Upper lobe of left lung (tissue), 6 donors: ENCODE results near the gene GNAI2. TPM values are rescaled to one million over a fixed set of nuclear protein-coding genes. Genes with fewer than 3 reads are reported as not detected.

ENCODE experiments used
- ATAC-seq, 2 donors: fragments of 200-7000 bp; cut with Tn5 transposase; one replicate each; pipeline ENCODE4 v1.9.1; 2022; ENCODE audit warnings: mild to moderate bottlenecking in 2 of 2, moderate library complexity in 2 of 2; ENCODE audit not compliant: low FRiP score in 2 of 2
- DNase-seq, 2 donors: peaks; one replicate each; pipeline ENCODE4 v3.0.0-alpha.2; 2019 to 2020
- H3K27ac ChIP-seq, 4 donors: fragments of 200-600 bp; sonication (generic); one replicate each; pipeline ENCODE4 v1.5.1; 2016 to 2019
- H3K27me3 ChIP-seq, 4 donors: fragments of 200-600 bp; sonication (generic); one replicate each; pipeline ENCODE4 v1.5.1; 2017 to 2019
- H3K36me3 ChIP-seq, 4 donors: fragments of 200-600 bp; sonication (generic); one replicate each; pipeline ENCODE4 v1.5.1; 2016 to 2019
- H3K4me1 ChIP-seq, 4 donors: fragments of 200-600 bp; sonication (generic); one replicate each; pipeline ENCODE4 v1.5.1; 2018 to 2019
- H3K4me3 ChIP-seq, 4 donors: fragments of 200-600 bp; sonication (generic); one replicate each; pipeline ENCODE4 v1.5.1; 2017 to 2019; ENCODE audit warnings: mild to moderate bottlenecking in 2 of 4, moderate library complexity in 1 of 4
- H3K9me3 ChIP-seq, 4 donors: fragments of 200-600 bp; sonication (generic); one replicate each; pipeline ENCODE4 v1.5.1; 2018 to 2019
- EP300 ChIP-seq, 4 donors: sonication (generic); formaldehyde crosslinking; IDR thresholded peaks; one replicate each; pipeline ENCODE4 v1.5.1; 2017; ENCODE audit warnings: antibody characterized with exemption in 4 of 4, control low read depth in 2 of 4
- POLR2A ChIP-seq, 4 donors: fragments of 450-650 bp; IDR thresholded peaks; one replicate each; pipeline ENCODE4 v1.5.1; 2016 to 2017; ENCODE audit warnings: antibody characterized with exemption in 4 of 4, mild to moderate bottlenecking in 2 of 4
- POLR2AphosphoS5 ChIP-seq, 2 donors: sonication (generic); formaldehyde crosslinking; IDR thresholded peaks; one replicate each; pipeline ENCODE4 v1.5.1; 2017; ENCODE audit warnings: antibody characterized with exemption in 2 of 2
- WGBS, 2 donors: methylation state at CpG; one replicate each; pipeline ENCODE4 v1.1.5; 2017 to 2018; 5-methylcytosine and 5-hydroxymethylcytosine counted together
- total RNA-seq, 6 donors: library from RNA; depleted of rRNA in 4 of 6; stranded (reverse); fragments of >200 nt in 4 of 6; gene quantifications; one replicate each; pipeline versions ENCODE4 v1.1.0 to v1.2.1, GENCODE V29; 2016 to 2021
- TF ChIP-seq, protein P1 (sequence below), 6 experiments: fragments of 450-650 bp in 4 of 6; fragments of 200-600 bp in 2 of 6; sonication (generic) in 2 of 6; IDR thresholded peaks; one replicate each; pipeline ENCODE4 v1.5.1; 2016 to 2019; ENCODE audit warnings: antibody characterized with exemption in 6 of 6
- donor health status: DM: no; HTN: no; CAD: no; lungs with moderate emphysema.
- donor health status: DM: no; HTN: yes; CAD: no; lungs with severe emphysema.

Gene GNAI2
- total RNA-seq, 6 donors from 2014 or later: 191 to 440 (median 295) TPM

DNA sequence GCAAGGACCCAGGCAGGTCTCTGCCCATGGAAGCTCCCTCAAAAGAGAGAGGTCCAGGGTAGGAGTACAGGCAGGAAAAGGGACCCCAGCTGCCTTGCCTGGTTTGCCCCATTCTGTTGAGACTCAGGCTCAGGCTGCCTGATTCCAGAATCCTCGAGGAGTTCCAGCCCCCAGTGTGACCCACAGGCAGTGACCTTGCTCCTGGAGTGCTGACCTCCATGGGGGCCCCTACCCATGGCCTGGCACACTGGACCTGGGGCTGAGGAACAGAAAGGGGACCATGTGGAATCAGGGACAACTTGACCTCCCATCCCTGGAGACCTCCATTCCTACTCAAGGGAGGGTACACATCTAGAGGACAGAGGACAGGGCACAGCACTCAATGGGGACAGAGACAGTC is 29.6 kb downstream of the GNAI2 start:
- H3K4me1 ChIP-seq: peaks cover 71 to 83% (median 75%) of the 10 kb centered on the region in 4 donors
- TF ChIP-seq, protein P1, sequence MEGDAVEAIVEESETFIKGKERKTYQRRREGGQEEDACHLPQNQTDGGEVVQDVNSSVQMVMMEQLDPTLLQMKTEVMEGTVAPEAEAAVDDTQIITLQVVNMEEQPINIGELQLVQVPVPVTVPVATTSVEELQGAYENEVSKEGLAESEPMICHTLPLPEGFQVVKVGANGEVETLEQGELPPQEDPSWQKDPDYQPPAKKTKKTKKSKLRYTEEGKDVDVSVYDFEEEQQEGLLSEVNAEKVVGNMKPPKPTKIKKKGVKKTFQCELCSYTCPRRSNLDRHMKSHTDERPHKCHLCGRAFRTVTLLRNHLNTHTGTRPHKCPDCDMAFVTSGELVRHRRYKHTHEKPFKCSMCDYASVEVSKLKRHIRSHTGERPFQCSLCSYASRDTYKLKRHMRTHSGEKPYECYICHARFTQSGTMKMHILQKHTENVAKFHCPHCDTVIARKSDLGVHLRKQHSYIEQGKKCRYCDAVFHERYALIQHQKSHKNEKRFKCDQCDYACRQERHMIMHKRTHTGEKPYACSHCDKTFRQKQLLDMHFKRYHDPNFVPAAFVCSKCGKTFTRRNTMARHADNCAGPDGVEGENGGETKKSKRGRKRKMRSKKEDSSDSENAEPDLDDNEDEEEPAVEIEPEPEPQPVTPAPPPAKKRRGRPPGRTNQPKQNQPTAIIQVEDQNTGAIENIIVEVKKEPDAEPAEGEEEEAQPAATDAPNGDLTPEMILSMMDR (IDR thresholded peaks at IDR 0.05): no peak
- no peak for TF ChIP-seq POLR2A (IDR thresholded peaks at IDR 0.05)
- TF ChIP-seq EP300 (IDR thresholded peaks at IDR 0.05): no peak
- no peak for TF ChIP-seq POLR2AphosphoS5 (IDR thresholded peaks at IDR 0.05)
- ATAC-seq (no peak), DNase-seq (no peak)
- H3K36me3 ChIP-seq: no peaks in the 10 kb centered on the region
- H3K27me3 ChIP-seq: no peaks in the 10 kb centered on the region
- H3K9me3 ChIP-seq: no peaks in the 10 kb centered on the region
- 67% methylated on average over 1 of the region's 1 CpG; no CpG with 5 or more reads in 1 of the 2 donors for WGBS, 2 donors
- peak overlapping the region in 1 of 4 donors; percentile 57 for H3K4me3 ChIP-seq
- H3K27ac ChIP-seq: peak overlapping the region; percentile 84 to 98 (median 96)

DNA sequence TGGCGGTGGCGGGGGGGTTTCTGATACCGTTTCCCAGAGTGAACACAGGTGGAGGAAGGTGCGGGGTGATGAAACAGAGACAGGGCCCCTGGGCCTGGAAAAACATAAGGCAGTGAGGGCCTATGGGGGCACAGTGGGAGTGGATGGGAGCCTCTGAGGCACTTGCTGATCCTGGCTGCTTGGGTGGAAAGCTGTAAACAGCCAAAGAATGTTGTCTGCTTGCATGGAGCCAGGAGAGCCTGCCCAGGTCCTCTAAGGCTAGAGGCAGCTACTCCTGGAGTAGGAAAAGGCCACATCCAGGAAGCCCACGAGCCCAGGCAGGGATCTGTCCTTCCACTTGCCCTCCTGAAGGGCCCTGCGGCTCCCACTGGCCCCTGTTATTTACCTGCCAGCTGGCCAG is 30.0 kb downstream of the GNAI2 start:
- H3K27me3 ChIP-seq: no peaks in the 10 kb centered on the region
- DNase-seq: no peak
- WGBS, 2 donors: 73 to 90% methylated on average over 4 to 6 of the region's 6 CpGs
- H3K4me1 ChIP-seq: peaks cover 67 to 81% (median 72%) of the 10 kb centered on the region in 4 donors
- H3K27ac ChIP-seq: peak overlapping the region; percentile 84 to 98 (median 96)
- no peak for ATAC-seq
- peak overlapping the region in 2 of 4 donors; percentile 54 to 57 for H3K4me3 ChIP-seq
- TF ChIP-seq POLR2A (IDR thresholded peaks at IDR 0.05): peak in 1 of 4 donors; percentile 23
- TF ChIP-seq, protein P1 (IDR thresholded peaks at IDR 0.05): no peak
- TF ChIP-seq EP300 (IDR thresholded peaks at IDR 0.05): no peak
- H3K9me3 ChIP-seq: no peaks in the 10 kb centered on the region
- no peaks in the 10 kb centered on the region for H3K36me3 ChIP-seq

DNA sequence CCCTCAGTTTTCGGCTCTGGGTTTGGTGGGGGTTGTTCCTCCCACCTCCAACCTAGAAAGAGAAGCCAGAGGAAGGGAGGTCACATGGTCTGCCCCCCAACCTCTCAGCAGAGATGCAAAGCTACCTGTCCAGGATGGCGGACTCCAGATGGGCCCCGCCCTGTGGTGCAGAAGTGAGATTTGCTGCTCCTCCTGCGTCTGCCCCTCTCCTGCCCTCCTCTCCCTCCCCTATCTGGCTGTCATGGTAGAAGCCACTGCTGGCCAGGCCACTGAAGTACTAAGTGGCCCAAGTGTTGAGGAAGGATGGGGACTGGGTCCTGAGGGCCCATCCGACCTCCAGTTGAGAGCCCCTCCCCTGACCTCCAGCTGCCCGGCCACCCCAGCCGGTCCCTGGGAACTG is 30.8 kb downstream of the GNAI2 start:
- DNase-seq (no peak), ATAC-seq (no peak)
- Histone ChIP-seq H3K4me1 (peaks cover 63 to 81% (median 68%) of the 10 kb centered on the region in 4 donors), H3K27me3 (no peaks in the 10 kb centered on the region), H3K9me3 (no peaks in the 10 kb centered on the region), H3K4me3 (peak overlapping the region; percentile 39 to 57 (median 48)), H3K36me3 (no peaks in the 10 kb centered on the region), H3K27ac (peak overlapping the region; percentile 84 to 98 (median 96))
- 45 to 51% methylated on average over 6 to 7 of the region's 7 CpGs for WGBS, 2 donors
- no peak for TF ChIP-seq EP300 (IDR thresholded peaks at IDR 0.05)
- no peak for TF ChIP-seq POLR2A (IDR thresholded peaks at IDR 0.05)

DNA sequence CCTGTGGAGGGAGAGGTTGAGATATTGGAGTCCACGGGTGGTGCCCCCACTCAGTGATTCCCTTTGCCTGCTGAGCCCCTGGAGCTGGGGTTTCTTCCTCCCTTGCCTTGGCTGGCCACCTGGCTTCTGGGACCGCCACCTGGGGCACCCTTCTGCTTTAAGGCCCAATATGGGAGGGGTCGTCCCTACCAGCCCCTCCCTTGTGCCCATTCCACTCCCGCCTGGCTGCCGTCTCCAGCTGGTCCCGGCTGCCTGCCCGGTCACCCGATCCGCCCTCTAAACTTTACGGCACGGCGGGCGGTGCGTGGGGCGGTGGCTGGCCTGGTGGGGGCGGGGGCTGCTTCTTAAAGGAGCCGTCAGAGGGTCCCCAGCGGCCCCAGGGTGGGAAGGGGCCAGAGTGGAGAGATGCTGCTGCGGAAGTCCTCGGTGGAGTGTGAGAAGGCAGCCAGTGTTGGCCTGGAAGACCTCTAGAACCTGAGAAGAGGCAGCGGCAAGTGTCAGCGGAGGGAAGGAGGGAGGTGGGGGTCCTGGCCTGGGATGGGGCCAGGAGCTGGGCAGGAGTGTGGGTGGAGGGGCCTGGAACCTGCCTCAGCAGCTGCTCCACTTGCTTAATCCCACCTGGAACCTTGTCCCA is 31.4 kb downstream of the GNAI2 start:
- Histone ChIP-seq H3K27ac (peak overlapping the region; percentile 84 to 98 (median 96)), H3K4me1 (peaks cover 63 to 82% (median 71%) of the 10 kb centered on the region in 4 donors), H3K4me3 (peak overlapping the region; percentile 39 to 57 (median 48)), H3K36me3 (no peaks in the 10 kb centered on the region), H3K27me3 (no peaks in the 10 kb centered on the region), H3K9me3 (no peaks in the 10 kb centered on the region)
- DNase-seq: peak; percentile 73 to 92
- TF ChIP-seq, protein P1 (IDR thresholded peaks at IDR 0.05): no peak
- TF ChIP-seq POLR2A (IDR thresholded peaks at IDR 0.05): peak in 2 of 4 donors; percentile 35 to 81
- peak; percentile 72 to 88 for TF ChIP-seq POLR2AphosphoS5 (IDR thresholded peaks at IDR 0.05)
- TF ChIP-seq EP300 (IDR thresholded peaks at IDR 0.05): peak in 1 of 4 donors; percentile 69
- peak; percentile 52 to 54 for ATAC-seq
- 11 to 30% methylated on average over 9 to 15 of the region's 22 CpGs for WGBS, 2 donors

DNA sequence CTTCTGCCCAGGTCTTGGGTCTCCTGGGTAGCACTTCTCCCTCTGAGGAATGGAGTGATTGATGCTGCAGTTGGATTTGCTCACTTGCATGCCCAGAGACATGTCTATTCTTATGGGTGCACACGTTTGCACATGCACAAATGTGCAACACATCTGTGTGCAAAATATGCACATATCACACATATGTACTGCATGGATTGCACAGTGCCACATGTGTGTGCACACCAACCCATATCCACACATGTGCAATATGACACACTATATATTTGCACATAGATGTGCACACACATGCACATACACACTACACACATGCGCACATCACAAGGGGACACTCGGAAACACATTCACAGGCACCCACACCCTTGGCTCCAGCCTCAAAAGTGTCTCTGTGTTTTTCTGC is 32.3 kb downstream of the GNAI2 start:
- Histone ChIP-seq H3K27me3 (no peaks in the 10 kb centered on the region), H3K4me1 (peaks cover 67 to 91% (median 77%) of the 10 kb centered on the region in 4 donors), H3K27ac (peak overlapping the region; percentile 84 to 98 (median 96)), H3K36me3 (no peaks in the 10 kb centered on the region), H3K4me3 (peak overlapping the region in 3 of 4 donors; percentile 41 to 57 (median 54)), H3K9me3 (no peaks in the 10 kb centered on the region)
- 44 to 53% methylated on average over 3 of the region's 3 CpGs for WGBS, 2 donors
- TF ChIP-seq, protein P1 (IDR thresholded peaks at IDR 0.05): no peak
- TF ChIP-seq POLR2AphosphoS5 (IDR thresholded peaks at IDR 0.05) (no peak), POLR2A (IDR thresholded peaks at IDR 0.05) (no peak), EP300 (IDR thresholded peaks at IDR 0.05) (no peak)
- DNase-seq (no peak), ATAC-seq (no peak)
